Gastrocnemius medialis (tissue), 4 donors: ENCODE measurements around the gene SRP14. TPM values are rescaled to one million over a fixed set of nuclear protein-coding genes. Genes with fewer than 3 reads are reported as not detected.

Experiments
- ATAC-seq, 2 donors: fragments of 150-250 bp; one replicate each; pipeline ENCODE4 v1.9.1; 2016
- DNase-seq, 2 donors: peaks; one replicate each; pipeline ENCODE4 v3.0.0-alpha.2; 2019
- H3K27ac ChIP-seq, 4 donors: fragments of 200-600 bp; sonication (generic); 1 replicate in 1 of 4; 2 replicates in 3 of 4; pipeline ENCODE4 v1.5.1; 2016 to 2018; ENCODE audit warnings: mild to moderate bottlenecking in 2 of 4, moderate library complexity in 1 of 4
- H3K27me3 ChIP-seq, 3 donors: fragments of 200-600 bp; sonication (generic) in 2 of 3; 1 replicate in 1 of 3; 2 replicates in 2 of 3; pipeline versions ENCODE4 v1.5.1 to v1.6.0; 2016 to 2019; ENCODE audit warnings: mild to moderate bottlenecking in 1 of 3, moderate library complexity in 1 of 3
- H3K36me3 ChIP-seq, 2 donors: fragments of 200-600 bp; sonication (generic) in 1 of 2; one replicate each; pipeline ENCODE4 v1.5.1; 2017 to 2018
- H3K4me1 ChIP-seq, 2 donors: fragments of 200-600 bp; sonication (generic) in 1 of 2; one replicate each; pipeline ENCODE4 v1.5.1; 2016 to 2017; ENCODE audit warnings: mild to moderate bottlenecking in 2 of 2
- H3K4me3 ChIP-seq, 4 donors: fragments of 200-600 bp; sonication (generic) in 3 of 4; 1 replicate in 1 of 4; 2 replicates in 3 of 4; pipeline ENCODE4 v1.5.1; 2016 to 2019; ENCODE audit warnings: mild to moderate bottlenecking in 2 of 4
- H3K9me3 ChIP-seq, 3 donors: fragments of 200-600 bp; sonication (generic) in 2 of 3; 1 replicate in 1 of 3; 2 replicates in 2 of 3; pipeline ENCODE4 v1.5.1; 2016 to 2019
- CTCF ChIP-seq, 5 experiments: fragments of 450-650 bp in 3 of 5; fragments of 200-600 bp in 2 of 5; sonication (generic) in 2 of 5; IDR thresholded peaks in 4 of 5; conservative IDR thresholded peaks in 1 of 5; 1 replicate in 4 of 5; 2 replicates in 1 of 5; pipeline ENCODE4 v1.5.1; 2016 to 2019; ENCODE audit warnings: antibody characterized with exemption in 5 of 5, mild to moderate bottlenecking in 3 of 5, moderate library complexity in 3 of 5
- POLR2A ChIP-seq, 2 donors: fragments of 450-650 bp; IDR thresholded peaks; one replicate each; pipeline ENCODE4 v1.6.1; 2017; ENCODE audit warnings: antibody characterized with exemption in 2 of 2, mild to moderate bottlenecking in 2 of 2, moderate library complexity in 2 of 2
- in situ Hi-C, 4 donors: fragments of 200-750 bp; cut with MboI; loops; one replicate each; pipeline versions ENCODE4 v1.15.0 to v1.8.0; 2017; ENCODE audit warnings: low sequenced_read_pairs in 4 of 4
- intact Hi-C: fragments of 100-400 bp; cut with DNase I; formaldehyde crosslinking; loops from one replicate; pipeline ENCODE4 v1.15.1; 2023; ENCODE audit warnings: low total_unique reads
- total RNA-seq, 4 donors: library from RNA; depleted of rRNA; stranded (reverse); fragments of >200 nt; gene quantifications; one replicate each; pipeline versions ENCODE4 v1.1.0 to v1.2.3, GENCODE V29; 2016

Gene SRP14
- total RNA-seq, 4 donors from 2014 or later = 180 to 244 (median 208) TPM

- Histone ChIP-seq H3K4me3 (no peak overlapping the region), H3K36me3 (no peaks in the 10 kb centered on the region), H3K27me3 (no peaks in the 10 kb centered on the region), H3K27ac (peak overlapping the region in 3 of 4 donors; percentile 44 to 55 (median 51)), H3K4me1 (peaks cover 11 to 22% of the 10 kb centered on the region in 2 donors), H3K9me3 (no peaks in the 10 kb centered on the region)
- intact Hi-C loops (loop anchor here (10.0 kb wide), 2 partner anchors 262 to 358 kb away; partner anchors contain the start of genes FSIP1 and IVD), in situ Hi-C loops (loop anchor here in 3 of 4 donors (5.0 to 25.0 kb wide), 6 partner anchors 58 to 365 kb away; partner anchors contain the start of genes BUB1B (in 2 of the 3), BMF (in 1 of the 3) and IVD (in 1 of the 3))
- TF ChIP-seq POLR2A (IDR thresholded peaks at IDR 0.05) (no peak), CTCF (IDR thresholded peaks at IDR 0.05 in 4 of 5, conservative IDR thresholded peaks at IDR 0.05 in 1 of 5) (no peak)
- ATAC-seq = no peak
- DNase-seq = no peak
Measured at GRCh38 chr15:40046721-40047414, 7.9 kb upstream of the SRP14 start.

- Histone ChIP-seq H3K36me3 (no peaks in the 10 kb centered on the region), H3K4me3 (no peak overlapping the region), H3K9me3 (no peaks in the 10 kb centered on the region), H3K27ac (peak overlapping the region in 3 of 4 donors; percentile 47 to 60 (median 51)), H3K27me3 (no peaks in the 10 kb centered on the region), H3K4me1 (peaks cover 11 to 23% of the 10 kb centered on the region in 2 donors)
- in situ Hi-C loops (loop anchor here in 3 of 4 donors (5.0 to 25.0 kb wide), 6 partner anchors 59 to 367 kb away; partner anchors contain the start of genes BUB1B (in 2 of the 3), BMF (in 1 of the 3) and IVD (in 1 of the 3)), intact Hi-C loops (loop anchor here (1.0 to 10.0 kb wide), 5 partner anchors 115 to 359 kb away; partner anchors contain the start of genes BUB1B, FSIP1 and IVD)
- ATAC-seq (peak; percentile 15 to 38), DNase-seq (no peak)
- no peak for TF ChIP-seq POLR2A (IDR thresholded peaks at IDR 0.05)
- no peak for TF ChIP-seq CTCF (IDR thresholded peaks at IDR 0.05 in 4 of 5, conservative IDR thresholded peaks at IDR 0.05 in 1 of 5)
Measured at GRCh38 chr15:40045572-40046217, 6.7 kb upstream of the SRP14 start.

DNA sequence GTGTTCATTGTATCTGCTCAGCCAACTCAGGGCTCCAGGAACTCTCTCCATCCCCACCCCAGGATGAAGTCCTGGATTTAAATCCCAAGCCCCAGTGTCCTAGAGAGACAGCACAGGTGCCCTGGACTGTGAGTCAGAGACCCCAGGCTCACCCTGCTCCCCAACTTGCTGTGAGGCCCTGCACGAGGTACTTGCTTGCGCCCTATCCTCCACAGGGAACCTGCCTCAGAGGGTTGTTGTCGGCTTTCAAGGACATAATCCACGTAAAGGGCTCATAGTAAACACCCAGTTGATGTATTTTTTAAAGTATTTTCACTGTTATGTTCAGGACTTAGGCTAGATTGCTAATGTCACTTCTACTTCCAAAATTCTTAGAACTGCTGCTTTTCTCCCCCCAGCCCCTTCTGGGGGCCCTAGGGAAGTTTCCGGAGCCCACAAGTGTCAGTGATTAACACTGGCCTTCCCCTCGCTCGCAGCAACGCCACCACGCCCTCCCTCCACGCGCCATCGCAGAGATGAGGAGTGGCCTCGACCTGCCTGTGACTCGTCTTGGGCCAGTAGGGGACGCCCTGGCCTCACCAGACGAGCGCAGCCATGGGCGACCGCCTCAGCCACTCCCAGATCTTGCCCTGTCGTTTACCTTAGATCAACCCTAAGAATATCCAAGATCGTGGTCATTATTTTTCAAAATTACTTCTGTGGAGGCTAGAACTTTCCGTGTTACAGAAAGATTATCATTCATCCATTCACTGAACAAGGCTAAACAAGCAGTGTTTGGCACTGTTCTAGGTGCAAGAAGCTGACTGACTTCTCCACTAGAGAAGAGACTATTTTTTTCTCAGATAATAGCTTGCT lies 6.0 kb upstream of the SRP14 start:
- Histone ChIP-seq H3K4me1 (peaks cover 13 to 30% of the 10 kb centered on the region in 2 donors), H3K36me3 (no peaks in the 10 kb centered on the region), H3K27ac (peak overlapping the region; percentile 30 to 60 (median 49)), H3K9me3 (no peaks in the 10 kb centered on the region), H3K27me3 (no peaks in the 10 kb centered on the region), H3K4me3 (peak overlapping the region in 2 of 4 donors; percentile 19 to 26)
- TF ChIP-seq CTCF (IDR thresholded peaks at IDR 0.05 in 4 of 5, conservative IDR thresholded peaks at IDR 0.05 in 1 of 5) (peak; percentile 86 to 98 (median 91)), POLR2A (IDR thresholded peaks at IDR 0.05) (no peak)
- ATAC-seq (peak; percentile 80 to 87), DNase-seq (peak; percentile 79 to 84)
- in situ Hi-C loops (loop anchor here in 3 of 4 donors (5.0 to 25.0 kb wide), 6 partner anchors 60 to 367 kb away; partner anchors contain the start of genes BUB1B (in 2 of the 3), BMF (in 1 of the 3) and IVD (in 1 of the 3)), intact Hi-C loops (loop anchor here (1.0 to 10.0 kb wide), 5 partner anchors 116 to 360 kb away; partner anchors contain the start of genes BUB1B, FSIP1 and IVD)
